ACC112 (cell line): ENCODE data around the gene CD8B.

ENCODE experiments used
- H2AFZ ChIP-seq: fragments of 200-600 bp; sonication (generic); one replicate; pipeline ENCODE4 v1.6.0; 2017; ENCODE audit warnings: antibody characterized with exemption, low read length; ENCODE audit not compliant: unreplicated experiment
- H3K27ac ChIP-seq: fragments of 200-600 bp; sonication (generic); 2 replicates; pipeline ENCODE4 v1.5.1; 2014; ENCODE audit warnings: low read depth, mild to moderate bottlenecking, antibody characterized with exemption, low read length, moderate library complexity
- H3K27me3 ChIP-seq: fragments of 200-600 bp; sonication (generic); 2 replicates; pipeline ENCODE4 v1.6.1; 2014; ENCODE audit warnings: mild to moderate bottlenecking, antibody characterized with exemption, low read length, moderate library complexity, mixed read lengths; ENCODE audit not compliant: insufficient read depth
- H3K36me3 ChIP-seq: fragments of 200-600 bp; sonication (generic); 2 replicates; pipeline ENCODE4 v1.6.1; 2016; ENCODE audit warnings: mild to moderate bottlenecking, antibody characterized with exemption, low read length, moderate library complexity, mixed read lengths; ENCODE audit not compliant: insufficient read depth
- H3K4me1 ChIP-seq: fragments of 200-600 bp; sonication (generic); one replicate; pipeline ENCODE4 v1.6.1; 2016; ENCODE audit warnings: low read length, mixed read lengths; ENCODE audit not compliant: insufficient read depth, unreplicated experiment, control insufficient read depth
- H3K4me3 ChIP-seq: fragments of 200-600 bp; sonication (generic); 2 replicates; pipeline ENCODE4 v1.5.1; 2014; ENCODE audit warnings: mild to moderate bottlenecking, low read depth, low read length
- H3K79me2 ChIP-seq: fragments of 200-600 bp; sonication (generic); one replicate; pipeline ENCODE4 v1.6.0; 2016; ENCODE audit warnings: low read length; ENCODE audit not compliant: control insufficient read depth, unreplicated experiment, insufficient read depth

CD8B gene

DNA sequence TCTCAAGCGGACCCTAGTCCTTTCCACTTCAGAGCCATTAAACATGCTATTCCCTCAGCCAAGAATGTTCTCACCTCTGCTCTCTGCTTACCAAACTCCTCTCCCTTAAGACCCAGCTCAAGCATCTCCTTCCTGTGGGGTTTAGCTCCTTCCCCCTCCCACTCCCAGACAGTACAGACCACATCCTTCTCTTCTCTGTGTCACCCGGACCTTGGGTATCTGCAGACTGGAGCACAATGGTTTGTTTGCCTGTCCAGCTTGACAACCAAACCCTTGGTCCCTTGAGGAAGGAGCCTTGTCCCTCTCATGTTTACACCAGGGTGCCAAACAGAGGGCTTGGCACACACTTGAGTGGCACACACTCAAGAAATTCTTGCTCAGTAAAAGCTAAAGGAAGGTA is 66.8 kb downstream of the CD8B start:
- Histone ChIP-seq H3K27me3 (peaks cover 71% of the 10 kb centered on the region), H3K36me3 (no peaks in the 10 kb centered on the region), H3K4me3 (no peak overlapping the region), H3K79me2 (no peaks in the 10 kb centered on the region), H3K27ac (no peak overlapping the region), H2AFZ (no peak overlapping the region), H3K4me1 (peaks cover 7% of the 10 kb centered on the region)

DNA sequence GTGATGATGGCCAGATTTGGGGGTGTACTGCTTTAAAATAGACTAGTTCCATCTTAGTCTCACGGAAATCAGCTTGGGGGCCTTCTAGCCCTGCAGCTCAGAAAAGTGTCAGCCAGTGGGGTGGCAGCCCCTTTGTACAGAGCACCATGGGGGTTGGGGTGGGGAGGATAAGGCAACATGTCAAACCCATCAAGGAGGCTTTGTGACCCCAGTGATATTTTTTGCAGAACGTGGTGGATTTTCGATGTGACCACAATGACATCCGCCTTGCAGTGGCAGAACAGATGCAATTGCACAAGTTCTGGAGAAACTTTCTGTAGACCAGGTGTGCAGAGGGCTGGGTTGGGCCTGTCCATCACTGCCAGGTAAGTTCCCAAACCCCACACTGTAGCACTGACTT is 67.9 kb downstream of the CD8B start:
- no peaks in the 10 kb centered on the region for H3K79me2 ChIP-seq
- H3K27ac ChIP-seq = no peak overlapping the region
- no peak overlapping the region for H2AFZ ChIP-seq
- H3K4me1 ChIP-seq = peaks cover 12% of the 10 kb centered on the region
- peaks cover 82% of the 10 kb centered on the region for H3K27me3 ChIP-seq
- H3K36me3 ChIP-seq = no peaks in the 10 kb centered on the region
- H3K4me3 ChIP-seq = no peak overlapping the region

DNA sequence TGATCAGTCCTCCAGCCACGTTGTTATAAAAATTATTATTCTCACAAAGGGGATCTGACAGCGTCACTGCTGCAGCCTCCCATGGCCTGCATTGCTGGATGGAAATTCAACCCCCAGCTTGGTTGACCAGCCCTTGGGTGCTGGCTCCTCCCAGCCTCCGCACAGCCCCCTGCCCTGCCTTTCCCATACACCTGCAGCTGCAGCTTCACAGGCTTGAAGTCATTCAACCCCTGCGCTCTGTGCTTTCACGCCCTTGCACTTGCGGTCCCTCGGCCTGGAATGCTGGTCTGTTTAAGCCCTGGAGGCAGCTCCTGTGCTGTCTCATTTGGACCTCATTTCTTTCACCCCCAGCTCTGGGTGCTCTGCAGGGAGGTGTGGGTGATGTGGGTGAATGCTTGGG is 70.1 kb downstream of the CD8B start:
- no peak overlapping the region for H3K27ac ChIP-seq
- no peak overlapping the region for H2AFZ ChIP-seq
- H3K36me3 ChIP-seq = no peaks in the 10 kb centered on the region
- peaks cover 12% of the 10 kb centered on the region for H3K4me1 ChIP-seq
- peaks cover 87% of the 10 kb centered on the region for H3K27me3 ChIP-seq
- no peaks in the 10 kb centered on the region for H3K79me2 ChIP-seq
- H3K4me3 ChIP-seq = 0 out of 2 replicates have a peak overlapping the region, but pooled peaks have one; percentile 24

DNA sequence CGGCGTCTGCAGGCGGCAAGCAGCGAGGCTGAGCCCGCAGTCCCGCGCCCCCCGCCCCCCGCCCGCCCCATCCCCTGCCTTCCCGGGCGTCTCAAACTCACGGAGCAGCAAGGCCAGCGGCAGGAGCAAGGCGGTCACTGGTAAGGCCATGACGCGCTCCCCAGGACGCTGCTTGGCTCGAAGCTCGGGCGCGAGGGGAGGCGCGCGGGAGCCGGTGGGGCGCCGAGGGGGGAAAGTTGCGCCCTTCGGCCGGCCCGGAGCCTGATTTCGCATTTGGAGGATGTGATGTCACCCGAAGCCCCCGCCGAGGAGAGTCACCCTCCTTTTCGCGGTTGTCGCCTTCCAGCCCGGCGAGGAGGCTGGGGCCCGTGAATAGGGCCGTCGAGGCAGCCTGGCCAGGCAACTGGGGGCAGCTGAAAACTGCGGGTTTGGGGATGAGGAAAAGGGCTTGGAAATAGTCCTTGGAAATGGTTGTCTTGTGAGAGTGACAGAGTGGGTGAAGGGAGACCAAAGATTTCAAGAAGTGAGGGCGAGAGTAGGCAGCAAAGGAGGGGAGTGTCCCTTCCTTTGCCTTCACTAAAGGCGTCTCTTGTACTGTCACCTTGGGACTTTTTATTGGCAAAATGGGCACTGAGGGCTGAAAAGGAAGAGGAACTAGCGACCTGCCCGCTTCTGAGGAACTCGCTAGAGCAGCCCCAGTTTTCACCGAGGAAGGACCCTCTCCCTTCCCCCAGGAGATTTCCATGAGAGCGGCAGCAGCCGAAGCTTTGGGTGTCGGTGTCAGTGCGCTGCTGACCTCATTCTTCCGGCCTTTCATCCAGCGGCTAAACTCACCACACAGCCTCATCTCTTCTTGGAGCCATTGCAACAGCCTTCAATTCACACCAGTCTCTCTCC is 70.8 kb downstream of the CD8B start, which contains the start of gene CD8A:
TSS of gene CD8A (minus strand) at position 238 of the 897 bp plus-strand sequence. CDS start at position 150, 88 bp downstream.
- Histone ChIP-seq H3K4me1 (peaks cover 12% of the 10 kb centered on the region), H2AFZ (no peak within 1 kb of the TSS), H3K27ac (no peak within 1 kb of the TSS), H3K27me3 (peaks cover 82% of the 10 kb centered on the region), H3K79me2 (no peaks in the 10 kb centered on the region), H3K4me3 (0 out of 2 replicates have a peak within 1 kb of the TSS, but pooled peaks have one; percentile 24), H3K36me3 (no peaks in the 10 kb centered on the region)

DNA sequence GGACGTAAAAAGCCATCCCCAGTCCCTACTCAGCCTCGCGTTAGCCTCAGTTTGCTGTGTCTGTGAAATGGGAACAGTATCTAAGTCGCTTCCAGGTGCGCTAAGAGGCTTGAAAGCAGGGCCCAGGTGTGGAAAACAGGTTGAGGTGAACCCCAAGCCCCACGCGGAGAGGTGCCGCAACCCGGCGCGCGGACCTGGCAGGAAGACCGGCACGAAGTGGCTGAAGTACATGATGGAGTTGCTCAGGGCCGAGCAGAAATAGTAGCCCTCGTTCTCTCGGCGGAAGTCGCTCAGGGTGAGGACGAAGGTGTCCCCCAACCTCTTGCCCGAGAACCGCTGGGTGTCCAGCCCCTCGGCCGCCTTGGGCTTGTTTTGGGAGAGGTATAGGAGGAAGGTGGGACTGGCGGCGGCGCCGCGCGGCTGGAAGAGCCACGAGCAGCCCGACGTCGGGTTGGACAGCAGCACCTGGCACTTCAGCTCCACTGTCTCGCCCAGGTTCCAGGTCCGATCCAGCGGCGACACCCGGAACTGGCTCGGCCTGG is 71.5 kb downstream of the CD8B start:
- Histone ChIP-seq H2AFZ (no peak overlapping the region), H3K36me3 (no peaks in the 10 kb centered on the region), H3K79me2 (no peaks in the 10 kb centered on the region), H3K27me3 (peaks cover 75% of the 10 kb centered on the region), H3K27ac (no peak overlapping the region), H3K4me1 (peaks cover 12% of the 10 kb centered on the region), H3K4me3 (no peak overlapping the region)

- Histone ChIP-seq H3K4me1 (peaks cover 12% of the 10 kb centered on the region), H3K27me3 (peaks cover 70% of the 10 kb centered on the region), H3K36me3 (no peaks in the 10 kb centered on the region), H3K27ac (no peak overlapping the region), H3K79me2 (no peaks in the 10 kb centered on the region), H3K4me3 (no peak overlapping the region), H2AFZ (no peak overlapping the region)
Measured at GRCh38 chr2:86789687-86790133, 72.0 kb downstream of the CD8B start.

GRCh38 chr2:86788881-86789686 is 72.6 kb downstream of the CD8B start:
- peak overlapping the region; percentile 18; the same call in 1 of the 2 replicates for H3K4me3 ChIP-seq
- no peaks in the 10 kb centered on the region for H3K36me3 ChIP-seq
- H3K27ac ChIP-seq = no peak overlapping the region
- H2AFZ ChIP-seq = peak overlapping the region; percentile 1
- H3K79me2 ChIP-seq = no peaks in the 10 kb centered on the region
- peaks cover 12% of the 10 kb centered on the region for H3K4me1 ChIP-seq
- peaks cover 64% of the 10 kb centered on the region for H3K27me3 ChIP-seq

- H3K27ac ChIP-seq = no peak overlapping the region
- H3K79me2 ChIP-seq = no peaks in the 10 kb centered on the region
- H3K4me3 ChIP-seq = no peak overlapping the region
- no peak overlapping the region for H2AFZ ChIP-seq
- H3K36me3 ChIP-seq = no peaks in the 10 kb centered on the region
- H3K4me1 ChIP-seq = peaks cover 12% of the 10 kb centered on the region
- H3K27me3 ChIP-seq = peaks cover 57% of the 10 kb centered on the region
Measured at GRCh38 chr2:86788165-86788564, 73.5 kb downstream of the CD8B start.

DNA sequence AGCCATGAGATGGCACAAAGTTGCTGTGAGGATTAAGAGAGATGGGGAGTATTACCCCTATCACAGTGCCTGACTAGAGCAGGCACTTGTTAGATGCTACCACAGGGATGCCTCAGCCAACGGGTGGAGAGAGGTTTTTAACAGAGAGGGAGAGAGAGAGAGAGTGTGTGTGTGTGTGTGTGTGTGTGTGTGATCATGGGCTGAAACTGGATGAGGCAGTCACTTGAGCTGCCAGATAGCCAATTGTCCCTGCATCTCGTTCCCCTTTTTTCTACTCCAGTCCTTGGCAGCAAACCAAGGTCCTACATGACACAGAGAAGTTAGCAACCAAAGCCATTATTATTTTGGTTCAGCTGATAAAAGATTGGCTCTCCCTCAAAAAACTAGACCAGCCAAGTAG is 74.0 kb downstream of the CD8B start:
- Histone ChIP-seq H3K27ac (no peak overlapping the region), H3K36me3 (no peaks in the 10 kb centered on the region), H3K4me1 (peaks cover 12% of the 10 kb centered on the region), H2AFZ (no peak overlapping the region), H3K4me3 (no peak overlapping the region), H3K27me3 (peaks cover 53% of the 10 kb centered on the region), H3K79me2 (no peaks in the 10 kb centered on the region)

DNA sequence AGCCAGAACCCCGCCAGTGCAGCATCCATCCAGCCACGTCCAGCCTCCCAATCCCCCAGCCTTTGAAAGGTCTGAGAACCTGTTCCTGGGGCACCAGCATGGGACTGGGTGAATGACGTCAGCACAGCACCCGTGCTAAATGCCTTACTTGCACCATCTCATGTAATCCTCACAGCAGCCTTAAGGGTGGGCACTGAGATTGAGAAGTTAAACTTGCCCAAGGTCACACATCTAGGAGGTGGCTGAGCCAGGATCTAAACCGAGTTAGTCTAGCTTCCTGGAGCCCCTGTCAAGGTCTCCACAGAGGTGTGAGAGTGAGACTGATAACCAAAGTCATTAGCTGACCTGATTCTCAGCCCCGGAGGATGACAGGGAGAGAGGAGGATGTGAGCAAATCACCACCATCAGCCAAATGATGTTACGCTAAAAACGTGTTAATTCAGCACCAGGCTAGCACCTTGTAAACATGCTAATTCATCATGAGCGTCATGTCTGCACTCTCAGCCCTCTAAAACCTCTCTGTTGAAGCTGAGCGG is 75.6 kb downstream of the CD8B start:
- peaks cover 40% of the 10 kb centered on the region for H3K27me3 ChIP-seq
- H3K4me1 ChIP-seq = peaks cover 8% of the 10 kb centered on the region
- H3K4me3 ChIP-seq = no peak overlapping the region
- H3K36me3 ChIP-seq = no peaks in the 10 kb centered on the region
- no peak overlapping the region for H3K27ac ChIP-seq
- H2AFZ ChIP-seq = no peak overlapping the region
- H3K79me2 ChIP-seq = no peaks in the 10 kb centered on the region
